H1 (cell line): ENCODE results near the gene TPPP3. TPM values are rescaled to one million over a fixed set of nuclear protein-coding genes. Genes with fewer than 3 reads are reported as not detected.

Experiments used
- USF2 ChIP-seq: IDR thresholded peaks from 2 replicates; pipeline ENCODE4 v1.6.1; 2011; ENCODE audit warnings: low read length, improper control_type of control experiment
- polyA plus RNA-seq, 7 experiments: library from polyadenylated mRNA; depleted of rRNA in 3 of 7; stranded (reverse) in 5 of 7; unstranded in 2 of 7; fragments of >200 nt in 5 of 7; fragments of 200-250 nt in 2 of 7; gene quantifications; 1 replicate in 5 of 7; 2 replicates in 1 of 7; 4 replicates in 1 of 7; pipeline versions ENCODE4 v1.2.1 to v1.2.3, GENCODE V29; 2011 to 2013; ENCODE audit warnings: missing spikeins in 2 of 7, mixed read lengths in 2 of 7
- total RNA-seq: library from RNA; stranded (reverse); fragmentation: NEBNext Ultra II Directional; extraction: Animal tissue kit (Norgen Biotek cat#: 25700); gene quantifications from 2 replicates; pipeline ENCODE4 v1.2.1, GENCODE V29; 2021

Gene TPPP3
- total and polyA plus RNA-seq, 2 of the 8 experiments (the other 6 are each of a cell fraction or from before 2014, with no cell fraction given): 0.77 to 1.0 TPM

- no peak for TF ChIP-seq USF2
Observed at GRCh38 chr16:67406111-67406971, 13.0 kb upstream of the TPPP3 start (continued).
